Skeletal muscle cell (primary cell): ENCODE results near the gene VAV2.
"Not testable (repeated sequence)": the region's sequence is repeated elsewhere in the genome, so short reads cannot be mapped to it uniquely, and the experiment has no call there.

Experiments
- DNase-seq: peaks from one replicate; pipeline ENCODE4 v3.0.0-alpha.2; 2010; ENCODE audit warnings: low read depth
- H3K4me3 ChIP-seq: 2 replicates; pipeline ENCODE4 v1.5.1; 2011; ENCODE audit warnings: low read depth, mild to moderate bottlenecking, control low read depth, low read length, moderate library complexity

VAV2 gene

DNA sequence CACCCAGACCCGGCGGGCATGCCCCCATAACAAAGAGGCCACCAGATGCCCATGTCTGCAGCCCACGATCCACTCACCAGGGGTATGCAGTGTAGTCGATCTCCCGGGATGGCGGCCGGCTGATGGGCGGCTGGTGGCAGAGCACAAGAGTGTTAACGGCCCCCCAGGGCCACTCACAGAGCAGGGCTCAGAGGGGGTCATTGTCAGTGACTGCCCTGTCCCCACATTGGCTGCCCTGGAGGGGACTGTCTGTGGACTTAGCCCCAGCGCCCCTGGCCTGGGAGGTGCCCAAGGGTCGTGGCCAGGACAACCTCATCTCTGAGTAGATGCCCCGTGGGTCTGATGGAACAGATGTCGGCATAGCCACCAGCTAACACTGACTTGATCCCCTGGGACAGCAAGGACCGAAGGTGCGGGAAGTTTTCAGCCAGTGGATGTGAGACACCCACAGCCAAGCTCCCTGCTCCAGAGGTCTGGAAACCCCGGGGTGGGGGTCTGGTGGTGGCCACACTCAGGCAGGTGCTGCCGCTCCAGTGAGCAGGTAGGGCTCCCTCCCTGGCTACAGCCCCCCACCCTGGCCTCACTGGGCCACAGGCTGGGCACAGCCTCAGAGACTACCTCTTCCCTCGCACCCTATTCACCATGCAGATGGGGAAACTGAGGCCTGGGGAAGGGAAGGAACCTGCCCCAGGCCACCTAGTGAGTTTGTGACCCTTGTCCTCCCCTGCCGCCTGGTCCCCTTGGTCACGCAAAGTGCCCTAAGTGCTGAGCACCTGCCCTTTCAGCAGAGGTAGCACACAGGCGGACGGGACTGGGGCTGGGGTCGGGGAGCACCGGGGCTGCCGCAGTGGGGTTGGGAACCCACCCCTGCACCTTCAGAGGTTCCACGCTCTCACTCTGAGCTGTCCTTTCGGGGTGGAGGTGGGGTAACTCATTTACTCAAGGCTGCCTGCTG, 215.9 kb downstream of the VAV2 start:
- no peak overlapping the region for H3K4me3 ChIP-seq
- DNase-seq = no peak

- no peak for DNase-seq
- no peak overlapping the region for H3K4me3 ChIP-seq
Observed at GRCh38 chr9:133775291-133775690, 216.8 kb downstream of the VAV2 start.

GRCh38 chr9:133774799-133775198, 217.3 kb downstream of the VAV2 start:
- no peak for DNase-seq
- no peak overlapping the region for H3K4me3 ChIP-seq

DNA sequence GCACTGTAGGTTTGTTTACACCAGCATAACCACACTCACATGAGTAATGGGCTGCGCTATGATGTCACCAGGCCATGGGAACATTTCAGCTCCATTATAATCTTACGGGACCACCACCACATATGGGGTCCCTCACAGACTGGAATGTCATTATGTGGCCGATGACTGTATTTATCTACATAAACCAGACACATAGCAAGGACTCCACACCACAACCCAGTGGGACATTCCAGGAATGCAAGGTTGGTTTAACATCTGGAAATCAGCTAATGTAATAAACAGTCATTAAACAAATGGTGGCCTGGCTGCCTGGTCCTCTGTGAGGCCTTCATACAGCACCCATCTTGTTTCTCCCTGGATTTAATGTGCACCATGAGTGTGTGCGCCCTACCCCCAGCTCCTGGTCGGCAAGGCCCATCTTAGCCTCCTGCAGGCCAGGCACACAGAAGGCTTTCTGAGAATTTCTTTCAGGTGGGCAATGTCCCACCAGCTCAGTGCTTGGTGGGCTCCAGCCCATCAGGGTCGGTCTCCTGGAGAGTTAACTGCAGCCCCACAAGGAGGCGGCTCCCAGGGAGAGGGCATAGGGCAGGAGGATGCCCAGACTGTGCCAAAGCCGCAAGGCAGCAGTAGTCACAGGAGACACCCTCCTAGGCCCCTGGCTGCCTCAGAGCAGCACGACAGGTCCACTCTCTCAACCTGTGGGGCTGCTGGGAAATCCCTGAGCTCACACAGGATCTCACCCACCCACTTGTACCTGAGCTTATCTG, 218.1 kb downstream of the VAV2 start:
- no peak for DNase-seq
- no peak overlapping the region for H3K4me3 ChIP-seq

- DNase-seq = no peak
Observed at GRCh38 chr9:133772581-133772980, 219.5 kb downstream of the VAV2 start.

DNA sequence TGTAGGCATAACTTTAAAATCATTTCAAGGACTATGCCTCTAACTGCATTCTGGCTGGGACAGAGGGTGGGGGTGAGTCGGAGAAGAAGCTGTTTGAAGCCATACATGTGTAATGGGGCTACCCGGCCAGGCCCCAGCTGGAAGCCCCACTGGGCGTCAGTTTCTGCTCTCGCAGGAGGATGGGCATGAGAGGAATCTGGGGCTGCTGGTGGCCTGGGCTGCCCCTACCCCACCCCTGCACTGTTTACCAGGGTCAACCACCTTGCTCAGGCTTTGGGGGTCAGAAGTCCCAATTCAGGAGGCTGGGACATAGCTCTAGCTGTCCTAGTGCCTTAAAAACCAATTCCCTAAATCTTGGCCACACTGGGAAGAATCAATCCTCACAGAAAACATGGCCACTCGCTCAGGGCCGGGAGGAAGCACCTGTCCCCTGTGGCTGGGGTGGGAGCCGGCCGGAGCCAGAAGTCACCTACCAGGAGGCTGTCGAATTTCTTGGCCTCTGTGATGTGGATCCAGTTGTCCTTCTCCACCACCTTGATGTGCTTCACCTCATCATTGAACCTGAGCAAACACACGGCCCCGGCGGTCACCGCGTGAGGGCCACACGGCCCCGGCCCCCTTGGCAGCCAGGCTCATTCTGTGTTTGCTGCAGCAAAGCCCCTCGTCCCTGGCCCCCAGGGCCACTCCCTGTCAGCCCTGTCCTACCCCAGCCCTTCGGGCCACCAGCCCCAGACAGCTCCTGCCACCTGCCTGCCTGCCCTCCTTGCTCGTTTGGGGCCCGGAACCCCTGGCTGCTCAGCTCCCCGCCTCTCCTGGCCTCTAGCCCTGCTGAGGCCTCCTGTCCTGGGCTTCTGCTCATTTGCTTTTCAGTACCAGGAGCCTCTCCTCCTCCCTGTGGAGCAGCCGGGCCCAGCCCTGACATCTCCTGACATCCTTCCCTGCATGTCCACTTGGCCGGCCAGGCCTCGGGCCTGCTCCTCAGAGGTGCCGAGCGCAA, 220.3 kb downstream of the VAV2 start:
- H3K4me3 ChIP-seq = no peak overlapping the region
- DNase-seq = no peak

More at GRCh38 chr9:133772581-133772980, 219.5 kb downstream of the VAV2 start:
- H3K4me3 ChIP-seq = no peak overlapping the region

GRCh38 chr9:133770076-133770777, 221.9 kb downstream of the VAV2 start:
- no peak overlapping the region for H3K4me3 ChIP-seq
- DNase-seq = no peak

- H3K4me3 ChIP-seq = no peak overlapping the region
Observed at GRCh38 chr9:133769511-133770075, 222.5 kb downstream of the VAV2 start.

GRCh38 chr9:133768859-133769510, 223.1 kb downstream of the VAV2 start:
- DNase-seq = no peak
- no peak overlapping the region for H3K4me3 ChIP-seq

More at GRCh38 chr9:133769511-133770075, 222.5 kb downstream of the VAV2 start:
- no peak for DNase-seq

DNA sequence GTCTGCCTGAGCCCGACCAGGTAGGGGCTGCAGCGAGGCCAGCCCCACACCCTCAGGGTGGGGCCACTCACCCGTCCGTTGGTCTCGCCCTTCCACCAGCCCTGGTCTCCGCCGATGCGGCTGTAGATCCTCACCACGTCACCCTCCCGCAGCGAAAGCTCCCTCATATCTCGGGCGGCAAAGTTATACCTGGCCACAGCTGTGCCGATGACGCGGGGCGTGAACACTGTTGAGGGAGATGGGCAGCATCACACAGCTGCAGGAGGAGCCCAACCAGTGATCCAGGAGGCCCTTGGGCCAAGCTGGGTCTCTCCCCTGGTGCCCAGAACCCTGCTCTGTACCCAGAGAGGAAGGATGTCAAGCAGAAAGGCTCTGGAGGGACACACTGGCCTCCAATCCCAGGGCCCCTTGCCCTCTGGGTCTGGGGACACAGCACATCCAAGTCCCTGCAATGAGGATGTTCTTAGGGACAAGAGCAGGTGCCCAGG, 223.7 kb downstream of the VAV2 start:
- H3K4me3 ChIP-seq = no peak overlapping the region
- no peak for DNase-seq

DNA sequence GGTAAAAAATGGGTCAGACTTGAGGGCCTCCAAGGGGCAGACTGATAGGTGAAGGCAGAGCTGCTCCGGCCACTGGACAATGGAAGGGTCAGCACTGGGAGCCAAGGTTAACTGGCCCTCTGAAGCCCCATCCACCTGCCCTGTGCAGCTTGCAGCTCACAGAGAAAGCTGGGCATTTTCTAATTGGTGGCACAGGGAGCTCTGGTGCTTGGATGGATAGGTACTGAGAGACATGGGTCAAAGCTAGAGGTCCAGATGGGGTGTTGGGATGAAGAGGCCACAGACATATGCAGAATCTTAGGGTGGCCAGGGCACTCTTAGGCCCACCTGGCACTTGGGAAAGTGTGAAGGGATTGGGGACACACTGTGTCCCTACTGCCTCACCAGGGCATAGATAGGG, 224.5 kb downstream of the VAV2 start:
- DNase-seq = no peak
- H3K4me3 ChIP-seq = no peak overlapping the region

DNA sequence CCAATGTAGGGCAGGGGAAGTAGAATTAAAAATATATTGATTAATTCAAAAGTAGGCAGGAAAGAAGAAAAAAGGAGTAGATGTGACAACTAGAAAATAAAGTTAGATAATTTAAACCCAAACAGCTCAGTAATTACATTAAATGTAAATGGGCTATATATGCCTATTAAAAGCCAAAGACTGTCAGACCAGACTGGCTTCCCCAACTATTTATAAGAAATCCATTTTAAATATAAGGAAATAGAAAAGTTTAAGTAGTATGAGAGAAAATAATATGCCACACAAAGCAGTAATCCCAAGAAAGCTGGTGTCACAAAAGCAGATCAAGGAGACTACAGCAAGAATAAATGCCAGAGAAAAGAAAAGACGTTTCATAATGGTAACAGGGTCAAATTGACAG, 225.1 kb downstream of the VAV2 start:
- no peak overlapping the region for H3K4me3 ChIP-seq
- DNase-seq = no peak

- not testable (repeated sequence) for DNase-seq, H3K4me3 ChIP-seq
Observed at GRCh38 chr9:133766234-133766633, 225.9 kb downstream of the VAV2 start.

DNA sequence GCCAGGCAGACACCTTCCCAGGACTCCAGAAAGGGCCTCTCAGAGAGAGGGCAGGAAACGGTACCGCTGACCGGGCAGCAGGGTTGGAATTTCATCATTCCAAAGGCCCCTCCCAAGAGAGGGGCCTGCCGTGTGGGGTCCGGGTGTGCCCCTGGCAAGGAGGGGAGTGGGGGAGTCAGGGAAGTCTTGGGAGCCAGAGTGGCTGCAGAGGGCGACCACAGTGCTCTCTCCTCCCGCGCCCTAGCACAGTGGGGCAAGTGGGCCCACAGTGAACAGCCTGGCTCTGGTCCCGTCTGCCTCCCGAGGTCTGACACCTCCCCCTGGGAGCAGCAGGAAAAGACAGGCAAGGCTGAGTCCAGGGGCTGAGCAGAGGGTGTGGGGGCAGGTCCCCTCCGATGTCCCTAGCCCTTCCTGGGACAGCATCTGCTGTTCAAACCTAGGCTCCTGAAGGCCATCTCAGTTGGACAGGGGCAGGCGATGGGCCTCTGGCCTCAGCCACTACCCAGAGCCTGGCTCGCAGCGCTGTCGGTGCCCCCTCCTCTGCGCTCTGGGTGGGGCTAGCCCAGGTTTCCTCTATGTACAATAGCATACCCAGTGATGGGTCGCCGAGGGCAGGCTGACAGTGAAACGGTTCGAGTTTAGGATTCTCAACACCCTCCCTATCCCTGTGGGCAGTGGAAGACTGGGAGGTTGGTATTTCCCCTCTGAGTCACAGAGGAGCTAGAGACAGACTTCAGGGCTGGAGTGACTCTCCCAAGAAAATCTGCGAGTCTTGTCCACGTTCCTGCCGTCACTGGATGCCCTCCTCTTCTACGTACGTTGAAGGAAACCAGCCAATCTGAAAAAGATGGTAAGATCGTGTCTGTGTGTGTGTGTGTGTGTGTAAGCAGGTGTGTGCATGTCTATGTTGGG, 228.6 kb downstream of the VAV2 start:
- no peak for DNase-seq
- no peak overlapping the region for H3K4me3 ChIP-seq

DNA sequence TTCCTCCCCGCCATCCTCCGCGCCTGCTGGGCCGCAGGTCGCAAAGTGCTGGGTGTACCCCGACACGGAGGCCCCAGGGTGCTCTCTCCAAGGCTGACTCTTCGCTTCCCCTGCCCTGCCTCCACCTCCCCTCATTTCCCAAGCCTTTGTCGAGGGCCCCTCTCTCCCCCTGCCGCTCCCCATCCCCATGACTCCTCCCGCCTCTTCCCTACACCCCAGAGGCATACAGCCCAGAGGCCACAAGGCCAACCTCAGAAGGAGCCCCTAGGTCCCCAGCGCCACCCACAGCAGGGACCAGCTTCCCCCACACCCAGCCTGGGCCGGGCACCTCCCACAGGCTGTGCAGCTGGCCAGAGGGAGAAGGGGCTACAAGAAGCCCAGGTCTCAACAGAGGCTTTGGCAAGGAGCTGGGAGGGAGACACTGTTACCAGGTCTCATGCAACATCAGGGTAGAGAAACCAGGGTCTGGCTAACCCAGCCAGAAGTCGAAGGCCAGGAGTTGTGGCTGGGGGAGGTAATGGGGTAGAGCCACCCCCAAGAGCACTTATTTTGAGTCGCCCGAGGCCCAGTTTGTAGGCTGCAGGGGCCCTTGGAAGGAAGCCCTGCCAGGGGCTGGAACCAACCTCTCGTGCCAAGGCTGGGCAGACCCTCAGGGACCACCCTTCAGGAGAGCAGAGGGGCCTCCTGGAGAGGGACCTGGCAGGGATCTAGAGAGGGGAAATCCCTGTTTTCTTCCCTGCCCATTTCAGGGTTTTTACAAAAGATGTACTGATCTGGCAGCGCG, 229.4 kb downstream of the VAV2 start:
- DNase-seq = no peak
- no peak overlapping the region for H3K4me3 ChIP-seq

DNA sequence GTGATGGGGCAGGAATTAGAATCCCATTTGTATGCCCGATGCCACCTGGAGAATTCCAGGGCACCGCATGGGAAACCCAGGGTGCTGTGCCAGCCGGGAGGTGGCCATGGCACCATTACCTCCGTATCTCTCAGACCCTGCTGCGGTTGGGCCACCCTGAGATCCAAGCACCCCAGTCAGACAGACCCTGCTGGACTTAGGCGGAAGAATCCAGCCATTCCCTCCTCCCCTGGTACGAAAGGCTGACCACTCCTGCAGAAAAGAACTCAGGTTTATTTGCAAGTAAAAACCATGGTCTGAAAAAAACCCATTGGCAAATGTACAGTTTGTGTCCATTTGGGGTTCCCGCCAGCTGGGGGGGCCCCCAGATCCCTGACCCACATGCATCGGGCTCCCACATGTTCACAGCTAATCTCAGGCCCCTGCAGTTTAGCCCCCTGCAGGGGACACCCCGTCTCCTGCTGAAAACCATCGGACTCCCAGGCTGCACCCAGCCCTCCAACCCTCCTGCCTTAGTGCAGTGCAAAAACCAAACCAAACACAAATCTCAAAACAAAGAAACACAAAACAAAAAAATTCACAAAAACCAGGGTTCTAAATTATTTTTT, 230.4 kb downstream of the VAV2 start:
- no peak for DNase-seq
- H3K4me3 ChIP-seq = no peak overlapping the region
